ENCODE data around the gene ARHGEF40.

The ARHGEF40 gene

GRCh38 chr14:21083565-21084325 is 13.6 kb downstream of the ARHGEF40 start:
- no peak for DNase-seq (ENCODE audit: low read depth in 2 of 2)

DNA sequence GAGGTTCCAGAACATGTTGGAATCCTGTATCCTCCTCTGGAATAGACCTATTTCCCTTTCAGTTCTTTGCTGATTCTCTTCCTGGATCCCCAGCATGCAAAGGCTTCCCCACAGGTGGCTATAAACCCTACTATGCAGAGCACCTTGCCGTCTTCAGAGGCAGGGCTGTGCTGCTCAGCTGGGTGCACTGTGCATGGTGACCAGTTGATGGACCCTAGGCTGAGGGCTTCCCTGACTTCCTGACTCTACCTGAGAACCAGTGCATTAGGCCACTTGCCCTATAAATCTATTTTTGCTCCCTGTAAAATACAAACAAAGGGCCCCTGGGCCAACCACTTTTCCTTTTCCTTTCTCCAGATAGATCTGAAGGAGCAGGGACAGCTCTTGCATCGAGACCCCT is 14.3 kb downstream of the ARHGEF40 start:
- DNase-seq (ENCODE audit: low read depth in 2 of 2), result no peak

GRCh38 chr14:21084998-21085853 is 15.1 kb downstream of the ARHGEF40 start:
- DNase-seq (ENCODE audit: low read depth in 2 of 2), result no peak

DNA sequence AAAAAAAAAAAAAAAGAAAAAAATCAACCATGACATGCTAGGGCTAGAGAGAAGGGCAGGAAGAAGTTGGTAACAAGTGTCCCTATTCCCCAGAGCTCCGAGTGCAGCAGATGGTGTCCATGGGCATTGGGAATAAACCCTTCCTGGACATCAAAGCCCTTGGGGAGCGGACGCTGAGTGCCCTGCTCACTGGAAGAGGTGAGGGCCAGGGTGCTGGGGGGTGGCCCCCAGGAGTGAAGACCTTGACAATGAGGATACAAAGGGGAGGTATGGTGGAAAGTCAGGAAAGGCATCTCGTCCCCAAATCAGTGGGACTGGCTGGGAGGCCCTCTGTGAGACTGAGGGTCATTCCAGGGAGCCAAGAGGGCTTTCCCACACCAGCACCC is 16.8 kb downstream of the ARHGEF40 start:
- DNase-seq (ENCODE audit: low read depth in 2 of 2), result no peak

- DNase-seq (ENCODE audit: low read depth in 2 of 2), result peak; percentile 26 to 48
Observed at GRCh38 chr14:21087294-21088091, 17.4 kb downstream of the ARHGEF40 start.

DNA sequence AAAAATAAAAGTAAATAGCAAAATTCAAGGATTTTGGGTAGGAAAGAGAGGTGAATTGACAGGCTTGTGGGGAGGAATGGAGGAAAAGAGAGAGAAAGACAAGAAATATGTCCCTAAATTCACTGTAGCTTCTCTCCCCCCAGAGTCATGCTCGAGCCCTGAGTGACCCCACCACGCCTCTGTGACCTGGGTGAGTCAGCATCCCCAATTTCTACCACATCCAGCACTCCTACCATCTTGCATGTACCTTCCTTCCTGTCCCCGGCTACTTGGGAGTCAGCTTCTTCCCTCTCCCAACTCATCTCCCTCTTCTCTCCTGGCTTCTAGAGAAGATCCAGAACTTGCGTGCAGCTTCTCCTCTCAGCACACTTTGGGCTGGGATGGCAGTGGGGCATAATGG is 18.6 kb downstream of the ARHGEF40 start:
- no peak for DNase-seq (ENCODE audit: low read depth in 2 of 2)

DNA sequence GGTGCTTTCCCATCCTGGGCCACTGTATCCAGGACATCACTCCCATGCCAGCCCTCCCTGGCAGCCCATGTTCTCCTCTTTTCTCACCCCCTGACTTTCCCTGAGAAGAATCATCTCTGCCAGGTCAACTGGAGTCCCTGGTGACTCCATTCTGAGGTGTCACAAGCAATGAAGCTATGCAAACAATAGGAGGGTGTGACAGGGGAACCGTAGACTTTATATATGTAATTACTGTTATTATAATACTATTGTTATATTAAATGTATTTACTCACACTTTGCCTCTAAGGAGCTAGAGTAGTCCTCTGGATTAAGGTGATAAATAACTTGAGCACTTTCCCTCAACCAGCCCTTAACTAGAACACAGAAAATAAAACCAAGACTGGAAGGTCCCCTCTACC is 19.2 kb downstream of the ARHGEF40 start:
- DNase-seq (ENCODE audit: low read depth in 2 of 2), result no peak

GRCh38 chr14:21089877-21090193 is 19.7 kb downstream of the ARHGEF40 start:
- no peak for DNase-seq (ENCODE audit: low read depth in 2 of 2)

DNA sequence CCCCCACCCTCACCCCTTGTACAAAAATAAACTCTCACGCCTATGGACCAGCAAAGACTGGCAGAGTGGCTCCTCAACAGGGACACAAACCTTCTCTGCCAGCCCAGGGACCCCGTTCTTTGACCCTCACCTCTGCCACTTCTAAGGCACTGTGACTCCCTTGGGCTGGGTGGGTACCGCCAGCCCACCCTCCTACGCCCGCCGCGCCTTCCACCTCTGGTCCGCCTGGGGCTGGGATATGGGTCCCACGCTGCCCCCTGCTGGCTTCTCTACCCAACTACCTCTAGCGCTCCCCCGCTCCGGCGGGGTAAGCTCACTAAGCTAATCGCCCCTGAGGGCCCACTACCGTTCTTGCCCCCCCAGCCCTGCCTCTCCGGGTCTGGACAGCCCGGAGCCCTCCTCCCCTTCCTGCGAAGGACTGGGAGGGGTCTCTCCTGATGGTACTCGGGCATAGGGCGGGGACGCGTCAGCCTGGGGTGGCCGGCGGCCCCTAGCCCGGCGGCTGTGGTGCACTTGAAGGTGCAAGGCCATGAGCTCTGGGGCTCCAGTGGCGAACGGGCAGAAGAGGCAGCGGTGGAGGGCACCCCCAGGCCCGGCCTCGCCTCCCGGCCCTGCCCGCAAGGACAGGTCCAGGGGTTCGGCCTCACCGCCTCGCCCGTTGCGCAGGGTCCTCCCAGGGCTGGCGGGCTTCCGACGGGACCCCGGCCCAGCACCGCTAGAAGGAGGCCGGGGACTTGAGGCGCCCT is 20.3 kb downstream of the ARHGEF40 start:
- no peak for DNase-seq (ENCODE audit: low read depth in 2 of 2)

GRCh38 chr14:21090940-21091663 is 21.0 kb downstream of the ARHGEF40 start:
- no peak for DNase-seq (ENCODE audit: low read depth in 2 of 2)

DNA sequence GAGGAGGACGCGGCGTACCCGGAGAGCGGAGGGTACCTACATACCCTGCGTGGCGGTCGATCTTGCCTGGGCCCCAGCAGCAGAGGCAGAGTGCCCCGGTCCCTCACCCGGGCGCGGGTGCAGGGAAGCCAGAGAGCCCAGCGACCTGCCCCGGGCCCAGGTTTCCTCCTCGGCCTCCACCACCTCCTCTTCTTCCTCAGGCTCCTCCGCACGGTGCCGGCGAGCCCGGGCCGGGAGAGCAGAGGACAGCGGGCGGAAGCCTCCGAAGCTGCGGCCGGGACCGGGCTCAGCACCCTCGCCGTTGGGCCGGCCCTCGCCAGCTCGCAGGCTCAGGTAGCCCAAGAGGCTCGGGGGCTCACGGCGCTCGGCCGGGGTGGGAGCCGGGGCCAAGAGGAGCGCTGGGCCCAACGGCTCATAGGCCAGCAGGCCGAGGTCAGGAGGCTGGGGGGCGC is 21.7 kb downstream of the ARHGEF40 start:
- DNase-seq (ENCODE audit: low read depth in 2 of 2), result no peak

DNA sequence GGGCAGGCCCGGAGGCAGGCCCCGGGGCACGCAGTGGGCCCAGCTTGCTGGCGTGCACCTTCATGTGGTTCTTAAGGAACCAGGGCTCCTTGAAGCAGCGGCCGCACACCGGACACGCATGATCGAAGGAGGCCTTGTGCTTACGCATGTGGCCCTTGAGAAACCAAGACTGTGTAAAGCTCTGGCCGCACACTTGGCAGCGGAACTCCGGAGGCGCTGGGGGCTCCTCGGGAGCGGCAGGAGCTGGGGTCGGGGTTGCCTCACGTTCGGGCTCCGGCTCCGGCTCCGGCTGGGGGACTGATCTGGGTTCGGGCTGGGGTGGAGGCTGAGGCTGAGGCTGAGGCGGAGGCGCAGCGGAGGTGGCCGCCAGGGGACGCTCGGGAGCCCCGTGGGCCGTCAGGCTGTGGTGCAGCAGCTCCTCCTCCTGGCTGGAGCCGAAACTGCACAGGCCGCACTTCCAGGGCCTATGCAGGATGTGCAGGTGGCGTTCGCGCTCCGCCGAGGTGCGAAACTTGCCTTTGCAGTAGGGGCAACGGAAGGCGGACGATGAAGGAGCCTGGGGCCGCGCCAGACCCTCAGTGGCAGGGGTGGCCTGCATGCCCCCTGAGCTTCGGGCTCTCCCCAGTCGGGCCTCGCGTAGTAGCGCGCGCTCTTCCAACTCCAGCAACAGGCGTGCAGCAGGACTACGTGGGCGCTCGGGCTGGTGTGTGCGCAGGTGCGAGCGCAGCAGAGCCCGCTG is 22.3 kb downstream of the ARHGEF40 start:
- DNase-seq (ENCODE audit: low read depth in 2 of 2), result peak; percentile 73 to 78

- DNase-seq (ENCODE audit: low read depth in 2 of 2), result no peak
Observed at GRCh38 chr14:21093018-21093417, 22.9 kb downstream of the ARHGEF40 start.

GRCh38 chr14:21093769-21094681 is 23.9 kb downstream of the ARHGEF40 start:
- no peak for DNase-seq (ENCODE audit: low read depth in 2 of 2)

- DNase-seq (ENCODE audit: low read depth in 2 of 2), result no peak
Observed at GRCh38 chr14:21095430-21096205, 25.5 kb downstream of the ARHGEF40 start.

- DNase-seq (ENCODE audit: low read depth in 2 of 2), result no peak
Observed at GRCh38 chr14:21096438-21096837, 26.3 kb downstream of the ARHGEF40 start.

- DNase-seq (ENCODE audit: low read depth in 2 of 2), result no peak
Observed at GRCh38 chr14:21096978-21097635, 27.0 kb downstream of the ARHGEF40 start.

DNA sequence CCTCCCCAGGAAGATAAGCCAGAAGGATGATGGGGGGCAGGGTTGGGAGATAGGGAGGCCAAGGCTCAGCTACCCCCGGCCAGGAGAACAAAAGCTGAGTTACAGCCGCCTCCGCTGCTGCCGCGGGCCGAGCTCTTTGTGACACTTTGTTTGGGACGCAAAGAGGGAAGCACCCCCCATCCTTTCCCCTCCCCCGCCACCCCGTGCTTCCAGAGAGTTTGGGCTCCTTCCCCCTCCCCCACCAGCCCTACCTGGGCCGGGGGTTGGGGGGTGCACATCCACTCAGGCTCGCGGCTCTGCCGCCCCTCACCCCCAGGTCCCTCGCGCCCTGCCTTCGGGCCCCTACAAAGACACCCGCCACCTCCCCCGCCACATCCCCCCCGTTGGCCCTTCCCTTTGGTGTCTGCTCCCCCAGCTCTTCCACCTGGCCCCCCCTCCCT is 27.6 kb downstream of the ARHGEF40 start:
- DNase-seq (ENCODE audit: low read depth in 2 of 2), result no peak
